Esophagus squamous epithelium (tissue), 4 donors: ENCODE results near the gene ACE2.

Source experiments
- CTCF ChIP-seq, 6 experiments: fragments of 450-650 bp in 4 of 6; fragments of 200-600 bp in 2 of 6; sonication (generic) in 2 of 6; IDR thresholded peaks; one replicate each; pipeline ENCODE4 v1.5.1; 2016 to 2019; ENCODE audit warnings: antibody characterized with exemption in 6 of 6, mild to moderate bottlenecking in 4 of 6, moderate library complexity in 4 of 6
- POLR2A ChIP-seq, 4 donors: fragments of 450-650 bp; IDR thresholded peaks; one replicate each; pipeline ENCODE4 v1.6.1; 2017; ENCODE audit warnings: antibody characterized with exemption in 4 of 4, mild to moderate bottlenecking in 4 of 4, moderate library complexity in 3 of 4

DNA sequence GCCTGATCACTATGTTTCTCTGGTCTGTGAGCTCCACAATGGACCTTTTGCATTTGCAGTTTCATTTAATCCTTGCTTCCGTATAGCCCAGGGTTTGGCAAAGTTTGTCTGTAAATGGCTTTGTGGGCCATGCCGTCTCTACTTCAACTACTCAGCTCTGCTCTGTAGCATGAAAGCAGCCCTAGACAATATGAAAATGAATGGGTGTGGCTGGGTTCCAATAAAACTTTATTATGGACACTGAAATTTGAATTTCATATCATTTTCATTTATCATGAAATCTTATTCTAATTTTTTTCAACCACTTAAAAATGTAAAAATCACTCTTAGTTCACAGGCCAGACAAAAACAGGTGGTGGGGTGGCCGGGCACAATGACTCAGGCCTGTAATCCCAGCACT, 41.5 kb downstream of the ACE2 start:
- TF ChIP-seq POLR2A (IDR thresholded peaks at IDR 0.05) (no peak), CTCF (IDR thresholded peaks at IDR 0.05) (no peak)
